Astrocyte (in vitro differentiated cells and primary cell): ENCODE results near the gene FAM120B. TPM values are rescaled to one million over a fixed set of nuclear protein-coding genes. Genes with fewer than 3 reads are reported as not detected.
"Not testable (repeated sequence)": the region's sequence is repeated elsewhere in the genome, so short reads cannot be mapped to it uniquely, and the experiment has no call there.

Source experiments
- DNase-seq: peaks from one replicate; pipeline ENCODE4 v3.0.0-alpha.2; 2010; ENCODE audit warnings: low read depth
- FAIRE-seq: peaks from 2 replicates; lab custom pipeline; 2011; peaks lifted over from hg19 to GRCh38; lab: Jason Lieb, UNC
- H2AFZ ChIP-seq: 2 replicates; pipeline ENCODE4 v1.6.0; 2012; ENCODE audit warnings: low read depth, low read length, inconsistent platforms
- H3K27ac ChIP-seq: 2 replicates; pipeline ENCODE4 v1.5.1; 2011; ENCODE audit warnings: low read depth, low read length, inconsistent platforms
- H3K27me3 ChIP-seq: 2 replicates; pipeline ENCODE4 v1.6.0; 2011; ENCODE audit warnings: low read length, inconsistent platforms; ENCODE audit not compliant: insufficient read depth
- H3K36me3 ChIP-seq: 2 replicates; pipeline ENCODE4 v1.5.1; 2011; ENCODE audit warnings: low read length, inconsistent platforms; ENCODE audit not compliant: insufficient read depth
- H3K4me1 ChIP-seq: 2 replicates; pipeline ENCODE4 v1.5.1; 2011; ENCODE audit warnings: low read length, inconsistent platforms; ENCODE audit not compliant: insufficient read depth
- H3K4me2 ChIP-seq: 2 replicates; pipeline ENCODE4 v1.6.0; 2012; ENCODE audit warnings: low read length, inconsistent platforms
- H3K4me3 ChIP-seq: 2 replicates; pipeline ENCODE4 v1.5.1; 2011; ENCODE audit warnings: low read depth, mild to moderate bottlenecking, low read length, inconsistent platforms; ENCODE audit not compliant: insufficient read depth
- H3K79me2 ChIP-seq: 2 replicates; pipeline ENCODE4 v1.6.0; 2012; ENCODE audit warnings: mild to moderate bottlenecking, low read length, inconsistent platforms; ENCODE audit not compliant: insufficient read depth
- H3K9ac ChIP-seq: 2 replicates; pipeline ENCODE4 v1.6.0; 2012; ENCODE audit warnings: mild to moderate bottlenecking, low read length, inconsistent platforms
- H3K9me3 ChIP-seq: 2 replicates; pipeline ENCODE4 v1.5.1; 2012; ENCODE audit warnings: low read depth, mild to moderate bottlenecking, low read length, inconsistent platforms; ENCODE audit not compliant: insufficient read depth
- H4K20me1 ChIP-seq: 2 replicates; pipeline ENCODE4 v1.6.0; 2012; ENCODE audit warnings: low read length, inconsistent platforms; ENCODE audit not compliant: insufficient read depth
- H3K27ac Mint-ChIP-seq: one replicate; pipeline ENCODE4 v1.8.0; 2021; ENCODE audit warnings: mild to moderate bottlenecking, mixed read lengths; ENCODE audit not compliant: unreplicated experiment
- H3K27me3 Mint-ChIP-seq: one replicate; pipeline ENCODE4 v1.8.0; 2021; ENCODE audit warnings: low read depth, mixed read lengths; ENCODE audit not compliant: unreplicated experiment
- H3K36me3 Mint-ChIP-seq: one replicate; pipeline ENCODE4 v1.8.0; 2021; ENCODE audit warnings: low read depth, mixed read lengths; ENCODE audit not compliant: unreplicated experiment
- H3K4me1 Mint-ChIP-seq: one replicate; pipeline ENCODE4 v1.8.0; 2021; ENCODE audit warnings: low read depth, mixed read lengths; ENCODE audit not compliant: unreplicated experiment
- H3K4me3 Mint-ChIP-seq: one replicate; pipeline ENCODE4 v1.8.0; 2021; ENCODE audit warnings: mild to moderate bottlenecking, moderate library complexity, mixed read lengths; ENCODE audit not compliant: unreplicated experiment
- H3K9me3 Mint-ChIP-seq: one replicate; pipeline ENCODE4 v1.8.0; 2021; ENCODE audit warnings: mild to moderate bottlenecking, mixed read lengths; ENCODE audit not compliant: unreplicated experiment
- EZH2 ChIP-seq: IDR thresholded peaks from 2 replicates; pipeline ENCODE4 v1.6.1; 2012; ENCODE audit warnings: mild to moderate bottlenecking, low read length, inconsistent platforms; ENCODE audit not compliant: insufficient read depth
- total RNA-seq: library from RNA; stranded (reverse); gene quantifications from 2 replicates; pipeline ENCODE4 v1.2.1, GENCODE V29; 2021
- TF ChIP-seq, protein P1 (sequence below): IDR thresholded peaks from 2 replicates; pipeline ENCODE4 v1.5.1; 2011; ENCODE audit warnings: low read depth, mild to moderate bottlenecking, inconsistent platforms, low read length, moderate library complexity; ENCODE audit not compliant: insufficient read depth

Gene FAM120B
- total RNA-seq, 1 donor from 2014 or later: 29.8 TPM

GRCh38 chr6:170407932-170408331 is 101.4 kb downstream of the FAM120B start:
- peaks cover 10% of the 10 kb centered on the region for H3K36me3 Mint-ChIP-seq
- H3K4me3 Mint-ChIP-seq: no peak overlapping the region
- H3K36me3 ChIP-seq: peaks cover 4% of the 10 kb centered on the region
- DNase-seq (no peak), FAIRE-seq (no peak)
- H3K27ac Mint-ChIP-seq: no peak overlapping the region
- H3K79me2 ChIP-seq: no peaks in the 10 kb centered on the region
- H3K9me3 Mint-ChIP-seq: peaks cover 8% of the 10 kb centered on the region
- H4K20me1 ChIP-seq: no peaks in the 10 kb centered on the region
- H3K27ac ChIP-seq: no peak overlapping the region
- peaks cover 32% of the 10 kb centered on the region for H3K4me1 ChIP-seq
- no peaks in the 10 kb centered on the region for H3K9me3 ChIP-seq
- H3K9ac ChIP-seq: no peak overlapping the region
- no peaks in the 10 kb centered on the region for H3K27me3 ChIP-seq
- no peak overlapping the region for H3K4me3 ChIP-seq
- no peaks in the 10 kb centered on the region for H3K27me3 Mint-ChIP-seq
- H2AFZ ChIP-seq: no peak overlapping the region
- H3K4me1 Mint-ChIP-seq: peaks cover 50% of the 10 kb centered on the region
- TF ChIP-seq, protein P1, sequence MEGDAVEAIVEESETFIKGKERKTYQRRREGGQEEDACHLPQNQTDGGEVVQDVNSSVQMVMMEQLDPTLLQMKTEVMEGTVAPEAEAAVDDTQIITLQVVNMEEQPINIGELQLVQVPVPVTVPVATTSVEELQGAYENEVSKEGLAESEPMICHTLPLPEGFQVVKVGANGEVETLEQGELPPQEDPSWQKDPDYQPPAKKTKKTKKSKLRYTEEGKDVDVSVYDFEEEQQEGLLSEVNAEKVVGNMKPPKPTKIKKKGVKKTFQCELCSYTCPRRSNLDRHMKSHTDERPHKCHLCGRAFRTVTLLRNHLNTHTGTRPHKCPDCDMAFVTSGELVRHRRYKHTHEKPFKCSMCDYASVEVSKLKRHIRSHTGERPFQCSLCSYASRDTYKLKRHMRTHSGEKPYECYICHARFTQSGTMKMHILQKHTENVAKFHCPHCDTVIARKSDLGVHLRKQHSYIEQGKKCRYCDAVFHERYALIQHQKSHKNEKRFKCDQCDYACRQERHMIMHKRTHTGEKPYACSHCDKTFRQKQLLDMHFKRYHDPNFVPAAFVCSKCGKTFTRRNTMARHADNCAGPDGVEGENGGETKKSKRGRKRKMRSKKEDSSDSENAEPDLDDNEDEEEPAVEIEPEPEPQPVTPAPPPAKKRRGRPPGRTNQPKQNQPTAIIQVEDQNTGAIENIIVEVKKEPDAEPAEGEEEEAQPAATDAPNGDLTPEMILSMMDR: no peak
- no peak for TF ChIP-seq EZH2
- no peak overlapping the region for H3K4me2 ChIP-seq

- Mint-ChIP-seq H3K4me1 (peaks cover 31% of the 10 kb centered on the region), H3K36me3 (peaks cover 14% of the 10 kb centered on the region), H3K9me3 (peaks cover 17% of the 10 kb centered on the region)
- not testable (repeated sequence) for H3K9me3 ChIP-seq, FAIRE-seq, H3K4me2 ChIP-seq, DNase-seq, H3K27me3 ChIP-seq, H3K27ac Mint-ChIP-seq, H3K9ac ChIP-seq, H3K27ac ChIP-seq, H3K36me3 ChIP-seq, H4K20me1 ChIP-seq, H3K4me3 Mint-ChIP-seq, H3K4me3 ChIP-seq, H2AFZ ChIP-seq, H3K27me3 Mint-ChIP-seq, H3K79me2 ChIP-seq
- peaks cover 13% of the 10 kb centered on the region for H3K4me1 ChIP-seq
Observed at GRCh38 chr6:170409746-170410145, 103.2 kb downstream of the FAM120B start.

- Histone ChIP-seq H3K4me2 (no peak overlapping the region), H3K9me3 (no peaks in the 10 kb centered on the region), H3K9ac (no peak overlapping the region), H3K4me1 (peaks cover 10% of the 10 kb centered on the region), H3K4me3 (no peak overlapping the region), H3K27me3 (no peaks in the 10 kb centered on the region), H3K27ac (no peak overlapping the region), H3K79me2 (no peaks in the 10 kb centered on the region), H4K20me1 (no peaks in the 10 kb centered on the region), H3K36me3 (peaks cover 4% of the 10 kb centered on the region), H2AFZ (no peak overlapping the region)
- Mint-ChIP-seq H3K4me1 (peaks cover 26% of the 10 kb centered on the region), H3K4me3 (no peak overlapping the region), H3K36me3 (peaks cover 14% of the 10 kb centered on the region), H3K27ac (no peak overlapping the region), H3K27me3 (peaks cover 10% of the 10 kb centered on the region), H3K9me3 (peaks cover 22% of the 10 kb centered on the region)
- TF ChIP-seq, protein P1: no peak
- TF ChIP-seq EZH2: no peak
- FAIRE-seq (no peak), DNase-seq (no peak)
Observed at GRCh38 chr6:170410241-170410640, 103.7 kb downstream of the FAM120B start.
